ENCODE results near the gene VMAC. TPM values are rescaled to one million over a fixed set of nuclear protein-coding genes. Genes with fewer than 3 reads are reported as not detected.

Gene VMAC
- total and polyA plus RNA-seq, 2 of the 13 experiments (the other 11 are each of a cell fraction or from before 2014, with no cell fraction given), result 2.4 TPM

DNA sequence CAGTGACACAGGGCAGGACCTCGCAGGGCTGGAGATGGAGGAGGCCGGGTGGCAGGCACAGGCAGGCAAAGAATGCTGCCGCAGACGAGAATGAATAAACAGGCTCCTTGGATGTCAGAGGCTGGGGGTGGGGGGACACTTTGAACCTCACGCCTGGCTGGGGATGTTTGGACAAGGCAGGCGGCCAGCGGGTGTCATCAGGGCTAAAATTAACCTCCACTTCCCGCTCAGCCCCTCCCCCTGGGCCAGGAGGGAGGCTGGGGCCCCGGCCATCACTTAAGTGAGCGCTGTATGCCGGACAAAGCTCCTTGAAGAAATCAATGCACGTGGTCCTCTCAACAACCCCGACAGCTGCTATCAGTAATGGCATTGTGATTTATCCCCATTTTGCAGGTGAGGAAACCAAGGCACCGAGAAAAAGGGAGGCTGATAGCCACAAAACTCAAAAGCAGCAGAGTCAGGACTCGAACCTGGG is 24.0 kb upstream of the VMAC start (continued):
- TF ChIP-seq, protein P1, sequence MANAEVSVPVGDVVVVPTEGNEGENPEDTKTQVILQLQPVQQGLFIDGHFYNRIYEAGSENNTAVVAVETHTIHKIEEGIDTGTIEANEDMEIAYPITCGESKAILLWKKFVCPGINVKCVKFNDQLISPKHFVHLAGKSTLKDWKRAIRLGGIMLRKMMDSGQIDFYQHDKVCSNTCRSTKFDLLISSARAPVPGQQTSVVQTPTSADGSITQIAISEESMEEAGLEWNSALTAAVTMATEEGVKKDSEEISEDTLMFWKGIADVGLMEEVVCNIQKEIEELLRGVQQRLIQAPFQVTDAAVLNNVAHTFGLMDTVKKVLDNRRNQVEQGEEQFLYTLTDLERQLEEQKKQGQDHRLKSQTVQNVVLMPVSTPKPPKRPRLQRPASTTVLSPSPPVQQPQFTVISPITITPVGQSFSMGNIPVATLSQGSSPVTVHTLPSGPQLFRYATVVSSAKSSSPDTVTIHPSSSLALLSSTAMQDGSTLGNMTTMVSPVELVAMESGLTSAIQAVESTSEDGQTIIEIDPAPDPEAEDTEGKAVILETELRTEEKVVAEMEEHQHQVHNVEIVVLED (CRISPR knock-in tag; IDR thresholded peaks at IDR 0.05; ENCODE audit: borderline replicate concordance), result no peak
- TF ChIP-seq GATAD1 (CRISPR knock-in tag; IDR thresholded peaks at IDR 0.05), result 0 out of 2 replicates have a peak, but pooled peaks have one; percentile 10
- no peak for TF ChIP-seq ZNF782 (CRISPR knock-in tag; IDR thresholded peaks at IDR 0.05; ENCODE audit: borderline replicate concordance)
- TF ChIP-seq, protein P2, sequence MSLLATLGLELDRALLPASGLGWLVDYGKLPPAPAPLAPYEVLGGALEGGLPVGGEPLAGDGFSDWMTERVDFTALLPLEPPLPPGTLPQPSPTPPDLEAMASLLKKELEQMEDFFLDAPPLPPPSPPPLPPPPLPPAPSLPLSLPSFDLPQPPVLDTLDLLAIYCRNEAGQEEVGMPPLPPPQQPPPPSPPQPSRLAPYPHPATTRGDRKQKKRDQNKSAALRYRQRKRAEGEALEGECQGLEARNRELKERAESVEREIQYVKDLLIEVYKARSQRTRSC (CRISPR knock-in tag; IDR thresholded peaks at IDR 0.05; ENCODE audit: low read depth), result no peak
- no peak for TF ChIP-seq ARID2 (CRISPR knock-in tag; IDR thresholded peaks at IDR 0.05; ENCODE audit: borderline replicate concordance)
- TF ChIP-seq, protein P3, sequence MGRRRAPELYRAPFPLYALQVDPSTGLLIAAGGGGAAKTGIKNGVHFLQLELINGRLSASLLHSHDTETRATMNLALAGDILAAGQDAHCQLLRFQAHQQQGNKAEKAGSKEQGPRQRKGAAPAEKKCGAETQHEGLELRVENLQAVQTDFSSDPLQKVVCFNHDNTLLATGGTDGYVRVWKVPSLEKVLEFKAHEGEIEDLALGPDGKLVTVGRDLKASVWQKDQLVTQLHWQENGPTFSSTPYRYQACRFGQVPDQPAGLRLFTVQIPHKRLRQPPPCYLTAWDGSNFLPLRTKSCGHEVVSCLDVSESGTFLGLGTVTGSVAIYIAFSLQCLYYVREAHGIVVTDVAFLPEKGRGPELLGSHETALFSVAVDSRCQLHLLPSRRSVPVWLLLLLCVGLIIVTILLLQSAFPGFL (CRISPR knock-in tag; IDR thresholded peaks at IDR 0.05), result no peak
- no peak for TF ChIP-seq ZNF235 (CRISPR knock-in tag; IDR thresholded peaks at IDR 0.05; ENCODE audit: borderline replicate concordance)
- no peak for TF ChIP-seq ZNF772 (CRISPR knock-in tag; IDR thresholded peaks at IDR 0.05)
- peak; percentile 54; the same call in 1 of the 2 replicates for TF ChIP-seq BRD4 (CRISPR knock-in tag; IDR thresholded peaks at IDR 0.05)
- no peak for TF ChIP-seq PLRG1 (conservative IDR thresholded peaks at IDR 0.05)
- no peak for TF ChIP-seq ZNF781 (CRISPR knock-in tag; IDR thresholded peaks at IDR 0.05; ENCODE audit: borderline replicate concordance, not compliant biosample characterization)
- TF ChIP-seq, protein P4, sequence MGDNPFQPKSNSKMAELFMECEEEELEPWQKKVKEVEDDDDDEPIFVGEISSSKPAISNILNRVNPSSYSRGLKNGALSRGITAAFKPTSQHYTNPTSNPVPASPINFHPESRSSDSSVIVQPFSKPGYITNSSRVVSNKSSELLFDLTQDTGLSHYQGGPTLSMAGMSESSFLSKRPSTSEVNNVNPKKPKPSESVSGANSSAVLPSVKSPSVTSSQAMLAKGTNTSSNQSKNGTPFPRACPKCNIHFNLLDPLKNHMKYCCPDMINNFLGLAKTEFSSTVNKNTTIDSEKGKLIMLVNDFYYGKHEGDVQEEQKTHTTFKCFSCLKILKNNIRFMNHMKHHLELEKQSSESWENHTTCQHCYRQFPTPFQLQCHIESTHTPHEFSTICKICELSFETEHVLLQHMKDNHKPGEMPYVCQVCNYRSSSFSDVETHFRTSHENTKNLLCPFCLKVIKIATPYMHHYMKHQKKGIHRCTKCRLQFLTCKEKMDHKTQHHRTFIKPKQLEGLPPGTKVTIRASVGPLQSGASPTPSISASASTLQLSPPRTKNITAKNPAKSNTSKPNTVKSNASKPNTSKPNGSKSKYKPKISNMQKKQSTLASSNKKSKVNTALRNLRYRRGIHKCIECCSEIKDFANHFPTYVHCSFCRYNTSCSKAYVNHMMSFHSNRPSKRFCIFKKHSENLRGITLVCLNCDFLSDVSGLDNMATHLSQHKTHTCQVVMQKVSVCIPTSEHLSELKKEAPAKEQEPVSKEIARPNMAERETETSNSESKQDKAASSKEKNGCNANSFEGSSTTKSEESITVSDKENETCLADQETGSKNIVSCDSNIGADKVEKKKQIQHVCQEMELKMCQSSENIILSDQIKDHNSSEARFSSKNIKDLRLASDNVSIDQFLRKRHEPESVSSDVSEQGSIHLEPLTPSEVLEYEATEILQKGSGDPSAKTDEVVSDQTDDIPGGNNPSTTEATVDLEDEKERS (CRISPR knock-in tag; IDR thresholded peaks at IDR 0.05), result no peak
- no peak for TF ChIP-seq ZSCAN30 (CRISPR knock-in tag; IDR thresholded peaks at IDR 0.05)
- 0 out of 2 replicates have a peak, but pooled peaks have one; percentile 21 for TF ChIP-seq ELF1 (CRISPR knock-in tag; IDR thresholded peaks at IDR 0.05)
- peak; percentile 93 for TF ChIP-seq ZNF350 (CRISPR knock-in tag; IDR thresholded peaks at IDR 0.05; ENCODE audit: borderline replicate concordance, low read depth)
- TF ChIP-seq, protein P5, sequence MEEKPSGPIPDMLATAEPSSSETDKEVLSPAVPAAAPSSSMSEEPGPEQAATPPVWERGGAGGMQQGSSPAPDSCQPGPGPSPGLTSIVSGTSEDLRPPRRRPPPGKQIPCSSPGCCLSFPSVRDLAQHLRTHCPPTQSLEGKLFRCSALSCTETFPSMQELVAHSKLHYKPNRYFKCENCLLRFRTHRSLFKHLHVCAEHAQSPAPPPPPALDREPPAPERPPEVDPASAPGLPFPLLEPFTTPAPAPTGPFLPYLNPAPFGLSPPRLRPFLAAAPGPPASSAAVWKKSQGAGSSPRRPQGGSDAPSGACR (CRISPR knock-in tag; IDR thresholded peaks at IDR 0.05), result 0 out of 2 replicates have a peak, but pooled peaks have one; percentile 48
- TF ChIP-seq ZKSCAN5 (CRISPR knock-in tag; IDR thresholded peaks at IDR 0.05), result no peak
- TF ChIP-seq, protein P6, sequence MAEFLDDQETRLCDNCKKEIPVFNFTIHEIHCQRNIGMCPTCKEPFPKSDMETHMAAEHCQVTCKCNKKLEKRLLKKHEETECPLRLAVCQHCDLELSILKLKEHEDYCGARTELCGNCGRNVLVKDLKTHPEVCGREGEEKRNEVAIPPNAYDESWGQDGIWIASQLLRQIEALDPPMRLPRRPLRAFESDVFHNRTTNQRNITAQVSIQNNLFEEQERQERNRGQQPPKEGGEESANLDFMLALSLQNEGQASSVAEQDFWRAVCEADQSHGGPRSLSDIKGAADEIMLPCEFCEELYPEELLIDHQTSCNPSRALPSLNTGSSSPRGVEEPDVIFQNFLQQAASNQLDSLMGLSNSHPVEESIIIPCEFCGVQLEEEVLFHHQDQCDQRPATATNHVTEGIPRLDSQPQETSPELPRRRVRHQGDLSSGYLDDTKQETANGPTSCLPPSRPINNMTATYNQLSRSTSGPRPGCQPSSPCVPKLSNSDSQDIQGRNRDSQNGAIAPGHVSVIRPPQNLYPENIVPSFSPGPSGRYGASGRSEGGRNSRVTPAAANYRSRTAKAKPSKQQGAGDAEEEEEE (CRISPR knock-in tag; IDR thresholded peaks at IDR 0.05; ENCODE audit: borderline replicate concordance), result no peak; the same call in 1 of the 2 replicates
- TF ChIP-seq SIN3A (IDR thresholded peaks at IDR 0.05; ENCODE audit: borderline replicate concordance, low read depth, low read length), result no peak
- TF ChIP-seq CENPT (CRISPR knock-in tag; IDR thresholded peaks at IDR 0.05; ENCODE audit: low read depth), result no peak
- TF ChIP-seq ZNF17 (CRISPR knock-in tag; IDR thresholded peaks at IDR 0.05), result no peak
